ENCODE measurements around the gene PLBD1.

DNA sequence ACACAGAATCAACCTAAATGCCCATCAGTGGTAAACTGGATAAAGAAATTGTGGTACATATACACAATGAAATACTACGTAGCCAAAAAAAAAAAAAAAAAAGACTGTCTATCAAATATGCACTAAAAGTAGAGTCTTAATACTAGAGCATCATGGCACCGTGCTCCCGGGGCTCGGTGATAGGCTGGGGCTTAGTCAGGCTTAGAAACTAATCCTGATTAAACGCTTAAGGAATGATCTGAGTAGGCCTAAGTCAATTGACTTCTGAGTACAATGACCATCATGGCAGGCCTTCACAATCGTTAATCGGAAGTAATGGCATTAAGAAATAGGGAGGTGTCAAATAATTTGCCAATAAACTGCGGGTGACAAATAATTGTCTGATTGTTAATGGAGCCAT lies 9.7 kb downstream of the PLBD1 start:
- TF ChIP-seq, protein P1, sequence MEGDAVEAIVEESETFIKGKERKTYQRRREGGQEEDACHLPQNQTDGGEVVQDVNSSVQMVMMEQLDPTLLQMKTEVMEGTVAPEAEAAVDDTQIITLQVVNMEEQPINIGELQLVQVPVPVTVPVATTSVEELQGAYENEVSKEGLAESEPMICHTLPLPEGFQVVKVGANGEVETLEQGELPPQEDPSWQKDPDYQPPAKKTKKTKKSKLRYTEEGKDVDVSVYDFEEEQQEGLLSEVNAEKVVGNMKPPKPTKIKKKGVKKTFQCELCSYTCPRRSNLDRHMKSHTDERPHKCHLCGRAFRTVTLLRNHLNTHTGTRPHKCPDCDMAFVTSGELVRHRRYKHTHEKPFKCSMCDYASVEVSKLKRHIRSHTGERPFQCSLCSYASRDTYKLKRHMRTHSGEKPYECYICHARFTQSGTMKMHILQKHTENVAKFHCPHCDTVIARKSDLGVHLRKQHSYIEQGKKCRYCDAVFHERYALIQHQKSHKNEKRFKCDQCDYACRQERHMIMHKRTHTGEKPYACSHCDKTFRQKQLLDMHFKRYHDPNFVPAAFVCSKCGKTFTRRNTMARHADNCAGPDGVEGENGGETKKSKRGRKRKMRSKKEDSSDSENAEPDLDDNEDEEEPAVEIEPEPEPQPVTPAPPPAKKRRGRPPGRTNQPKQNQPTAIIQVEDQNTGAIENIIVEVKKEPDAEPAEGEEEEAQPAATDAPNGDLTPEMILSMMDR (IDR thresholded peaks at IDR 0.05): no peak
- TF ChIP-seq POLR2A (IDR thresholded peaks at IDR 0.05): no peak
